ENCODE results near the gene SAMD4A. TPM values are rescaled to one million over a fixed set of nuclear protein-coding genes. Genes with fewer than 3 reads are reported as not detected.

SAMD4A gene
- total and polyA plus RNA-seq, 2 of the 4 experiments (the other 2 are of a cell fraction), result 22.9 to 38.2 TPM

DNA sequence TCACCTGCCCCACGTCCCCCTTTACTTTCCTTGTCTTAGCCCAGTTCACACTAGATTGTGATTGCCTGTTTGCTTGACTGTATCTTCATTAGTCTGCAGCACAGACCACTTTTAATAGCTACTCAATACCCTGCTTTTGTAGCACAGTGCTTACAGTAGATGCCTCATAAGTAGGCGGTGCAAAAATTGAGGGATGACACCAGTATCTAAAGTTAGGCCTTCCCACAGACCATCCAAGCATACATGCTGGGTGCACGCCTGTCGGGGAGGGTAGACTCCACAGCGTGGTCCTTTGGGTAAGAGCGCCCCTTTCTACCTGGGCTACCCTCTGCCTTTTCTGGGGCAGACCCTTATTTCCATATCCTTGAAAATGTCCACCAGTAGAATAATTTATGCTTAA, 194.9 kb downstream of the SAMD4A start:
- peak; percentile 31; the same call in 1 of the 2 replicates for ATAC-seq (ENCODE audit: low read depth)
- dilution Hi-C loops (cut with HindIII; ENCODE audit: low sequenced_read_pairs, unreplicated experiment), result no loop called here

More for the DNA sequence above, 194.9 kb downstream of the SAMD4A start:
- Histone ChIP-seq H3K14ac (replicated peaks; ENCODE audit: low read depth, low read length) (peak overlapping the region; percentile 12; the same call in 1 of the 2 replicates), H3K79me1 (ENCODE audit: low read depth in 1 of 2, low read length in 2 of 2) (peaks cover 43 to 72% of the 10 kb centered on the region in 2 experiments), H3K9me3 (ENCODE audit: control insufficient read depth, insufficient read depth, low read length) (no peaks in the 10 kb centered on the region), H2BK15ac (ENCODE audit: low read depth, low read length) (no peak overlapping the region), H3K23ac (ENCODE audit: low read depth, low read length) (peak overlapping the region; percentile 23; the same call in 1 of the 2 replicates), H3K4me1 (ENCODE audit: control insufficient read depth, insufficient read depth, low read length) (peaks cover 9% of the 10 kb centered on the region), H2BK20ac (ENCODE audit: low read depth, low read length) (no peak overlapping the region), H2AFZ (replicated peaks; ENCODE audit: low read length, poor library complexity) (no peak overlapping the region), H4K5ac (ENCODE audit: low read depth, low read length) (no peak overlapping the region), H3K4me3 (ENCODE audit: insufficient read depth, low read depth, low read length) (no peak overlapping the region), H2AK9ac (replicated peaks; ENCODE audit: low read depth, low read length, poor library complexity) (peak overlapping the region; percentile 37), H2BK120ac (ENCODE audit: low read depth, low read length) (no peak overlapping the region), H4K20me1 (ENCODE audit: insufficient read depth, low read length) (no peaks in the 10 kb centered on the region), H3K27me3 (ENCODE audit: control insufficient read depth, insufficient read depth, low read length) (no peaks in the 10 kb centered on the region), H3K9me1 (ENCODE audit: insufficient read depth, low read length) (peaks cover 26% of the 10 kb centered on the region), H3K56ac (ENCODE audit: extremely low read depth, insufficient read depth, low read length) (no peak overlapping the region), H3K4me2 (ENCODE audit: low read depth, low read length) (no peak overlapping the region), H4K8ac (ENCODE audit: low read depth in 2 of 2, low read length in 2 of 2) (no peak overlapping the region), H4K91ac (ENCODE audit: insufficient read depth, low read depth, low read length) (no peak overlapping the region), H3K18ac (ENCODE audit: low read depth, low read length) (no peak overlapping the region), H3K9ac (ENCODE audit: low read depth, low read length) (no peak overlapping the region), H2BK5ac (ENCODE audit: low read depth, low read length, poor library complexity, severe bottlenecking) (no peak overlapping the region), H3K27ac (ENCODE audit: insufficient read depth, low read length) (no peak overlapping the region), H2AK5ac (ENCODE audit: low read depth, low read length) (peak overlapping the region; percentile 45), H3K36me3 (ENCODE audit: control insufficient read depth, insufficient read depth, low read length) (peaks cover 67% of the 10 kb centered on the region), H3K4ac (ENCODE audit: low read depth, low read length) (no peak overlapping the region)
- POLR2A ChIA-PET (ENCODE audit: unreplicated experiment), result no interaction called here
- intact Hi-C loops (cut with micrococcal nuclease), result no loop called here
- 89% methylated on average over 1 of the region's 6 CpGs; no CpG with 5 or more reads in 1 of the 2 experiments for WGBS, 2 experiments (ENCODE audit: extremely low coverage in 2 of 2, insufficient read length in 1 of 2)
- no peak for TF ChIP-seq RCOR1 (IDR thresholded peaks at IDR 0.05; ENCODE audit: insufficient replicate concordance, low read length)
- no peak for TF ChIP-seq RFX5 (IDR thresholded peaks at IDR 0.05; ENCODE audit: low read depth, low read length)
- TF ChIP-seq POLR2A (IDR thresholded peaks at IDR 0.05; ENCODE audit: low read depth, low read length), result no peak
- TF ChIP-seq, protein P1, sequence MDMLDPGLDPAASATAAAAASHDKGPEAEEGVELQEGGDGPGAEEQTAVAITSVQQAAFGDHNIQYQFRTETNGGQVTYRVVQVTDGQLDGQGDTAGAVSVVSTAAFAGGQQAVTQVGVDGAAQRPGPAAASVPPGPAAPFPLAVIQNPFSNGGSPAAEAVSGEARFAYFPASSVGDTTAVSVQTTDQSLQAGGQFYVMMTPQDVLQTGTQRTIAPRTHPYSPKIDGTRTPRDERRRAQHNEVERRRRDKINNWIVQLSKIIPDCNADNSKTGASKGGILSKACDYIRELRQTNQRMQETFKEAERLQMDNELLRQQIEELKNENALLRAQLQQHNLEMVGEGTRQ (IDR thresholded peaks at IDR 0.05; ENCODE audit: low read depth, low read length), result no peak
- no peak for TF ChIP-seq MAFK (IDR thresholded peaks at IDR 0.05; ENCODE audit: low read depth, low read length)
- no peak for TF ChIP-seq CHD1 (IDR thresholded peaks at IDR 0.05; ENCODE audit: low read depth, low read length)
- no peak for TF ChIP-seq BHLHE40 (IDR thresholded peaks at IDR 0.05; ENCODE audit: low read depth, low read length)
- no peak for TF ChIP-seq NFE2L2 (IDR thresholded peaks at IDR 0.05; ENCODE audit: low read depth, low read length)
- TF ChIP-seq SMC3 (IDR thresholded peaks at IDR 0.05; ENCODE audit: low read depth, low read length), result no peak
- no peak for TF ChIP-seq RAD21 (IDR thresholded peaks at IDR 0.05; ENCODE audit: low read length)
- no peak for TF ChIP-seq CEBPB (IDR thresholded peaks at IDR 0.05; ENCODE audit: low read depth, low read length)
- TF ChIP-seq, protein P2, sequence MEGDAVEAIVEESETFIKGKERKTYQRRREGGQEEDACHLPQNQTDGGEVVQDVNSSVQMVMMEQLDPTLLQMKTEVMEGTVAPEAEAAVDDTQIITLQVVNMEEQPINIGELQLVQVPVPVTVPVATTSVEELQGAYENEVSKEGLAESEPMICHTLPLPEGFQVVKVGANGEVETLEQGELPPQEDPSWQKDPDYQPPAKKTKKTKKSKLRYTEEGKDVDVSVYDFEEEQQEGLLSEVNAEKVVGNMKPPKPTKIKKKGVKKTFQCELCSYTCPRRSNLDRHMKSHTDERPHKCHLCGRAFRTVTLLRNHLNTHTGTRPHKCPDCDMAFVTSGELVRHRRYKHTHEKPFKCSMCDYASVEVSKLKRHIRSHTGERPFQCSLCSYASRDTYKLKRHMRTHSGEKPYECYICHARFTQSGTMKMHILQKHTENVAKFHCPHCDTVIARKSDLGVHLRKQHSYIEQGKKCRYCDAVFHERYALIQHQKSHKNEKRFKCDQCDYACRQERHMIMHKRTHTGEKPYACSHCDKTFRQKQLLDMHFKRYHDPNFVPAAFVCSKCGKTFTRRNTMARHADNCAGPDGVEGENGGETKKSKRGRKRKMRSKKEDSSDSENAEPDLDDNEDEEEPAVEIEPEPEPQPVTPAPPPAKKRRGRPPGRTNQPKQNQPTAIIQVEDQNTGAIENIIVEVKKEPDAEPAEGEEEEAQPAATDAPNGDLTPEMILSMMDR (conservative IDR thresholded peaks at IDR 0.05; ENCODE audit: low read depth, low read length), result no peak
- TF ChIP-seq FOS (IDR thresholded peaks at IDR 0.05; ENCODE audit: low read depth, low read length), result no peak
- TF ChIP-seq MXI1 (IDR thresholded peaks at IDR 0.05; ENCODE audit: borderline replicate concordance, low read depth, low read length), result no peak
- TF ChIP-seq, protein P3, sequence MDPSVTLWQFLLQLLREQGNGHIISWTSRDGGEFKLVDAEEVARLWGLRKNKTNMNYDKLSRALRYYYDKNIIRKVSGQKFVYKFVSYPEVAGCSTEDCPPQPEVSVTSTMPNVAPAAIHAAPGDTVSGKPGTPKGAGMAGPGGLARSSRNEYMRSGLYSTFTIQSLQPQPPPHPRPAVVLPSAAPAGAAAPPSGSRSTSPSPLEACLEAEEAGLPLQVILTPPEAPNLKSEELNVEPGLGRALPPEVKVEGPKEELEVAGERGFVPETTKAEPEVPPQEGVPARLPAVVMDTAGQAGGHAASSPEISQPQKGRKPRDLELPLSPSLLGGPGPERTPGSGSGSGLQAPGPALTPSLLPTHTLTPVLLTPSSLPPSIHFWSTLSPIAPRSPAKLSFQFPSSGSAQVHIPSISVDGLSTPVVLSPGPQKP (IDR thresholded peaks at IDR 0.05; ENCODE audit: borderline replicate concordance, low read depth, low read length), result no peak
- TF ChIP-seq MAZ (IDR thresholded peaks at IDR 0.05; ENCODE audit: borderline replicate concordance, low read depth, low read length), result no peak
- no TSS peak for BruUV-seq (replicated peaks)
- in situ Hi-C loops (cut with MboI; ENCODE audit: low sequenced_read_pairs), result no loop called here
- no peak for DNase-seq
- CTCF ChIA-PET, result no interaction called here
